Activated naive CD4-positive, alpha-beta T cell treated with anti-CD3 and anti-CD28 coated beads, Interleukin-2, amount 10 ng/mL, durations not matched to agents 7 days and 5 days (primary cell): ENCODE results near the gene DYRK1A.

ENCODE experiments used
- CTCF ChIA-PET: fragments of 350-600 bp; sonication (Branson Sonifier 250); formaldehyde crosslinking; loops from one replicate; lab custom pipeline; 2021; ENCODE audit warnings: antibody characterized with exemption; lab: Charles Lee
- DNase-seq: peaks from one replicate; pipeline ENCODE4 v3.0.0-alpha.2; 2020
- H3K27ac Mint-ChIP-seq: one replicate; pipeline ENCODE4 v1.8.0; 2021; ENCODE audit warnings: mild to moderate bottlenecking, moderate library complexity, mixed read lengths
- H3K27me3 Mint-ChIP-seq: one replicate; pipeline ENCODE4 v1.8.0; 2021; ENCODE audit warnings: mild to moderate bottlenecking, mixed read lengths
- H3K36me3 Mint-ChIP-seq: one replicate; pipeline ENCODE4 v1.8.0; 2021; ENCODE audit warnings: mixed read lengths
- H3K4me1 Mint-ChIP-seq: one replicate; pipeline ENCODE4 v1.8.0; 2021; ENCODE audit warnings: mixed read lengths
- H3K4me3 Mint-ChIP-seq: one replicate; pipeline ENCODE4 v1.8.0; 2021; ENCODE audit warnings: mild to moderate bottlenecking, moderate library complexity, mixed read lengths
- H3K9me3 Mint-ChIP-seq: one replicate; pipeline ENCODE4 v1.8.0; 2021; ENCODE audit warnings: mixed read lengths

The DYRK1A gene

DNA sequence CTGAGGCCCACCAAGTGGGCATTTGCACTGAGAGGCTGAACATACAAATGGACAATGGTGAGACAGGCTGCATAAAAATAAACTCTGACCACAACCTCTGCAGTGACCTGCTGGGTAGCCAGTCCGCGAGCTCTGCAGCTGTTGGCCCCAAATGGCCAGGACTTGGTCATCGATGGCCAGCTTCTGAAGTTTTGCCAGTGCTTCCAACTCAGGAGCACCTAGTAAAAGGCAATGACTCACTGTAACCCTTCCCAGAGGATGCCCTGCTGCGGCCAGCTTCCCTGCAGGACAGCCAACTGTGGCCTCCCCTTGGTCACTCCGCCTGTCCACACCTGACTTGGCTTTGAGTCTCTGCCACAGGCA is 185.4 kb downstream of the DYRK1A start:
- Mint-ChIP-seq H3K36me3 (no peaks in the 10 kb centered on the region), H3K27me3 (peaks cover 12% of the 10 kb centered on the region), H3K9me3 (no peaks in the 10 kb centered on the region), H3K4me1 (peaks cover 4% of the 10 kb centered on the region), H3K27ac (no peak overlapping the region), H3K4me3 (no peak overlapping the region)
- DNase-seq: no peak
- CTCF ChIA-PET: no interaction called here

GRCh38 chr21:37552496-37553029 is 186.0 kb downstream of the DYRK1A start:
- no peaks in the 10 kb centered on the region for H3K9me3 Mint-ChIP-seq
- H3K27me3 Mint-ChIP-seq: peaks cover 18% of the 10 kb centered on the region
- no peak overlapping the region for H3K4me3 Mint-ChIP-seq
- no peak overlapping the region for H3K27ac Mint-ChIP-seq
- H3K36me3 Mint-ChIP-seq: no peaks in the 10 kb centered on the region
- H3K4me1 Mint-ChIP-seq: no peaks in the 10 kb centered on the region
- DNase-seq: no peak
- CTCF ChIA-PET: no interaction called here

GRCh38 chr21:37553078-37553481 is 186.5 kb downstream of the DYRK1A start:
- H3K4me3 Mint-ChIP-seq: no peak overlapping the region
- no peak overlapping the region for H3K27ac Mint-ChIP-seq
- no peaks in the 10 kb centered on the region for H3K9me3 Mint-ChIP-seq
- H3K36me3 Mint-ChIP-seq: no peaks in the 10 kb centered on the region
- H3K4me1 Mint-ChIP-seq: no peaks in the 10 kb centered on the region
- H3K27me3 Mint-ChIP-seq: peaks cover 19% of the 10 kb centered on the region
- CTCF ChIA-PET: no interaction called here
- no peak for DNase-seq

DNA sequence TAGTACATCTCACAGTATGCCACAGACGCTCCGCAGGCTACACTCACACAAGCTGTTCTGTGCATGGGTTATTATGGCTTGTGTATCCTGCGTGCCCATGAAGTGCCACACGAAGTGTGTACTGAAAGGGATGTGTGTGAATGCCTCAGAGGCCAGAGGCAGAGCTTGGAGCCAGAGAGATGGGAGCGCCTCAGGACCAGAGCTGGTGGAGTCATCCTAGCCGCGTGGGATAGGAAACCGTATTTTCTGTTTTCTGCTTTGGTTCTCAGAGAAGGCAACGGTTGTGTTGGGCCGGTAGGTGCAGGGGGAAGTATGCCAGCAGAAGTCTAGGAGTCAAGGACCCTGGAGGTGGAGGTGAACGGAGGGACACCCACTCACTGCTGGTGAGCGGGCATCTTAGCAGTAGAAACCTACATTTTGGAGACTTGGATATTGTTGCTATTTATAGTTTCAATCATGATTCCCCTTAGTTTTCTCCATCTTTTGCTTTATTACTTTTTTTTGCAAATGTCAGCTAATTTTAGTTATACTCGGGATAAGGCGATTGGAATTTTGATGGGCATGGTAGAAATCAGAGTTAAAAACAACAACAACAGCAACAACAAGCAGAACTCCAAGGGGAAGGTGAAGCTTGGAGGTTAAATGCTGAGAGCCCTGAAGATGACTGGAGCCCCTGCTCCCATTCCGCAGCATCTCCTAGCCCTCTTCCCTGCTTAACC is 188.2 kb downstream of the DYRK1A start:
- Mint-ChIP-seq H3K36me3 (no peaks in the 10 kb centered on the region), H3K4me3 (no peak overlapping the region)
- CTCF ChIA-PET: interaction anchor here (1.1 to 1.4 kb wide), 2 partner anchors 8 to 9 kb away, joined by 3 to 4 read pairs; no protein-coding TSS in a partner anchor

GRCh38 chr21:37555672-37556261 is 189.2 kb downstream of the DYRK1A start:
- no peaks in the 10 kb centered on the region for H3K36me3 Mint-ChIP-seq
- H3K4me3 Mint-ChIP-seq: no peak overlapping the region
- H3K9me3 Mint-ChIP-seq: no peaks in the 10 kb centered on the region
- DNase-seq: no peak
- CTCF ChIA-PET: interaction anchor here (1.1 kb wide), 1 partner anchor 8 kb away, joined by 3 read pairs; no protein-coding TSS in a partner anchor
- H3K4me1 Mint-ChIP-seq: no peaks in the 10 kb centered on the region
- peaks cover 19% of the 10 kb centered on the region for H3K27me3 Mint-ChIP-seq
- H3K27ac Mint-ChIP-seq: no peak overlapping the region

More for the DNA sequence above, 188.2 kb downstream of the DYRK1A start:
- peaks cover 19% of the 10 kb centered on the region for H3K27me3 Mint-ChIP-seq
- H3K9me3 Mint-ChIP-seq: no peaks in the 10 kb centered on the region
- DNase-seq: no peak
- H3K4me1 Mint-ChIP-seq: no peaks in the 10 kb centered on the region
- H3K27ac Mint-ChIP-seq: peak overlapping the region; percentile 47

- CTCF ChIA-PET: interaction anchor here (1.1 kb wide), 1 partner anchor 391 kb away, joined by 3 read pairs; no protein-coding TSS in a partner anchor
- H3K27ac Mint-ChIP-seq: no peak overlapping the region
- no peaks in the 10 kb centered on the region for H3K36me3 Mint-ChIP-seq
- H3K4me1 Mint-ChIP-seq: peaks cover 7% of the 10 kb centered on the region
- no peak overlapping the region for H3K4me3 Mint-ChIP-seq
- peaks cover 22% of the 10 kb centered on the region for H3K27me3 Mint-ChIP-seq
- no peak for DNase-seq
- H3K9me3 Mint-ChIP-seq: no peaks in the 10 kb centered on the region
Measured at GRCh38 chr21:37557261-37557950, 190.8 kb downstream of the DYRK1A start.

GRCh38 chr21:37558676-37559211 is 192.2 kb downstream of the DYRK1A start:
- H3K4me1 Mint-ChIP-seq: peaks cover 15% of the 10 kb centered on the region
- no peak overlapping the region for H3K27ac Mint-ChIP-seq
- DNase-seq: no peak
- CTCF ChIA-PET: no interaction called here
- no peak overlapping the region for H3K4me3 Mint-ChIP-seq
- H3K9me3 Mint-ChIP-seq: no peaks in the 10 kb centered on the region
- H3K36me3 Mint-ChIP-seq: no peaks in the 10 kb centered on the region
- H3K27me3 Mint-ChIP-seq: peaks cover 22% of the 10 kb centered on the region

- no peaks in the 10 kb centered on the region for H3K9me3 Mint-ChIP-seq
- no peak overlapping the region for H3K4me3 Mint-ChIP-seq
- H3K4me1 Mint-ChIP-seq: peaks cover 31% of the 10 kb centered on the region
- H3K27ac Mint-ChIP-seq: no peak overlapping the region
- peaks cover 24% of the 10 kb centered on the region for H3K27me3 Mint-ChIP-seq
- H3K36me3 Mint-ChIP-seq: no peaks in the 10 kb centered on the region
- CTCF ChIA-PET: no interaction called here
- DNase-seq: no peak
Measured at GRCh38 chr21:37560385-37560784, 193.8 kb downstream of the DYRK1A start.

GRCh38 chr21:37561506-37561905 is 194.9 kb downstream of the DYRK1A start:
- H3K36me3 Mint-ChIP-seq: no peaks in the 10 kb centered on the region
- CTCF ChIA-PET: no interaction called here
- no peak overlapping the region for H3K27ac Mint-ChIP-seq
- H3K4me3 Mint-ChIP-seq: no peak overlapping the region
- DNase-seq: no peak
- H3K27me3 Mint-ChIP-seq: peaks cover 18% of the 10 kb centered on the region
- H3K9me3 Mint-ChIP-seq: no peaks in the 10 kb centered on the region
- peaks cover 34% of the 10 kb centered on the region for H3K4me1 Mint-ChIP-seq

GRCh38 chr21:37561941-37562919 is 195.7 kb downstream of the DYRK1A start:
- Mint-ChIP-seq H3K27ac (no peak overlapping the region), H3K9me3 (no peaks in the 10 kb centered on the region), H3K4me3 (peak overlapping the region; percentile 86), H3K27me3 (peaks cover 14% of the 10 kb centered on the region), H3K4me1 (peaks cover 34% of the 10 kb centered on the region), H3K36me3 (no peaks in the 10 kb centered on the region)
- CTCF ChIA-PET: interaction anchor here (1.0 kb wide), 1 partner anchor 8 kb away, joined by 4 read pairs; no protein-coding TSS in a partner anchor
- DNase-seq: no peak

- H3K4me1 Mint-ChIP-seq: peaks cover 34% of the 10 kb centered on the region
- H3K27me3 Mint-ChIP-seq: peaks cover 10% of the 10 kb centered on the region
- H3K4me3 Mint-ChIP-seq: peak overlapping the region; percentile 86
- H3K27ac Mint-ChIP-seq: peak overlapping the region; percentile 99
- H3K36me3 Mint-ChIP-seq: no peaks in the 10 kb centered on the region
- DNase-seq: no peak
- no peaks in the 10 kb centered on the region for H3K9me3 Mint-ChIP-seq
- CTCF ChIA-PET: interaction anchor here (1.0 to 1.8 kb wide), 7 partner anchors 9 to 481 kb away, joined by 3 to 7 read pairs (median 4); no protein-coding TSS in a partner anchor
Measured at GRCh38 chr21:37562920-37563640, 196.5 kb downstream of the DYRK1A start.

DNA sequence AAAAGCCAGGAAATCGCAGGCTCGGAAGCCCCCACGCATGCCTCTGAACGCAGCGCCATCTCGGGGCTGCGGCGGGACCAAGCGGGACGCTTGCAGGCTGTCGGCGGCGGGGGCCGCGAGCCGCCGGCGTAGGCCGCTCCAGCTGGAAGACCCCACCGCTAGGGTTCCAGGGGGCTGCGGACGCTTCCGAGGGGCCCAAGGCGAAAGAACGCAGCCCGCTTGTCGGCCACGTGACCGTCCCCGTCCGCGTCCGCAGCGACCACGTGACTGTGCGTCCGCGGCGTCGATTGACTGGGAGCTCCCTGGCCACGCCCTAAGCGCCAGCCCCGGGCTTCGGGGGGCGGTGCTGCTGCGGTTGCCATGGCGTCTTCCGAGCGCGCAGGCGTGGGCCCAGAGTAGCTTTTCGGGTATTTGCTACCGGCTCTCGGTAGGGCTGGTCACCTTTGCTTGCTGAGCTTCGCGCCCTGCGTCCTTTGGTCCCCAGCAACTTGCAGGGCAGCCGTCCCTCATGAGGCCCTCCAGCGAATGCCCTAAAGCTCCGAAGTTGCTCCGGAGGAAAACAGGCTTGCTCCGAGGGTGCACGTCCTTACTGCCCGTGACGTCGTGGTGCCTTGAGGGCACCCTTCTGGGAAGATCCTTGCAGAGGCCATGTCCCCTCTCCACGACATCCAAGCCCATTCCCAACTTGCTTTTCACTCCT is 197.2 kb downstream of the DYRK1A start:
- Mint-ChIP-seq H3K36me3 (no peaks in the 10 kb centered on the region), H3K4me1 (peaks cover 34% of the 10 kb centered on the region), H3K9me3 (no peaks in the 10 kb centered on the region), H3K27ac (peak overlapping the region; percentile 99), H3K27me3 (peaks cover 14% of the 10 kb centered on the region), H3K4me3 (peak overlapping the region; percentile 86)
- CTCF ChIA-PET: interaction anchor here (0.6 to 1.8 kb wide), 12 partner anchors 9 to 481 kb away, joined by 3 to 7 read pairs (median 3); no protein-coding TSS in a partner anchor
- DNase-seq: peak; percentile 93
